GM10847 (cell line): Measurements from ENCODE around the gene IL36A.

ENCODE experiments used
- POLR2A ChIP-seq: IDR thresholded peaks from 2 replicates; pipeline ENCODE4 v1.6.1; 2011; ENCODE audit not compliant: insufficient read length; ENCODE audit errors: extremely low read depth

Gene IL36A, protein sequence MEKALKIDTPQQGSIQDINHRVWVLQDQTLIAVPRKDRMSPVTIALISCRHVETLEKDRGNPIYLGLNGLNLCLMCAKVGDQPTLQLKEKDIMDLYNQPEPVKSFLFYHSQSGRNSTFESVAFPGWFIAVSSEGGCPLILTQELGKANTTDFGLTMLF

GRCh38 chr2:113005030-113005509 lies at the start of gene IL36A:
Gene IL36A, plus strand, starts transcription at chr2:113005459. Its CDS starts 413 bp downstream, at chr2:113005872.
- no peak for TF ChIP-seq POLR2A

GRCh38 chr2:112957511-112957910 lies 47.7 kb upstream of the IL36A start:
- TF ChIP-seq POLR2A, result no peak

DNA sequence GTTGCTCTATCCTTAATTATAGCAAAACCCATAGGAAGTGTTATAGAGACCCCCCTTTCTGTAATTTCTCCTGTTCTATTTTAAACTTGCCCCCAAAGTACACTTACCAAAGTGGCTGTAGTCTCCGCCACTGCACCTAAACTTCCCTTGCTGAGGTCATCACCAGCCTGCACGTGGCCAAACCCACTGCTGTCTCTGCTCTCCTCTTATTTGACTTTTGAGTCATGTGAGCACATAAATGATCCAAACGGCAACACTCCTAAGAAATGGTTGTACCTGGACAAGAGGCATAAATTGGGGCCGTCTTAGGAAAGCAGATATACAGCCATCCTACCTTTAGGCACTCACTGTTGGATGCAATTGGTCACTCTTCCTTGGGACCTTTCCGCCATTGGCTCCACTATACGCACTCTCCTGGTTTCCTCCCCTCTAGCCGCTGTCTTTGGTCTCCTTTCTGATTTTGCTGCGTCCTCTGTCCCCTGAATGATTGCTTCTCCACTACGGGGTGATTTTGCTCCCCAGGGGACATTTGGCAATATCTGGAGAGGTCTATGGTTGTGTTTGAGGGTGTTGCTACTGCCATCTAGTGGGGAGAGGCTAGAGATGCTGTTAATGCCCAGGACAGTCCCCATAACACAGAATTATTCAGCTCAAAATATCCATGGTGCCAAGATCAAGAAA lies 46.7 kb upstream of the IL36A start:
- no peak for TF ChIP-seq POLR2A

- TF ChIP-seq POLR2A, result no peak
Measured at GRCh38 chr2:112959109-112959812, 46.0 kb upstream of the IL36A start.

DNA sequence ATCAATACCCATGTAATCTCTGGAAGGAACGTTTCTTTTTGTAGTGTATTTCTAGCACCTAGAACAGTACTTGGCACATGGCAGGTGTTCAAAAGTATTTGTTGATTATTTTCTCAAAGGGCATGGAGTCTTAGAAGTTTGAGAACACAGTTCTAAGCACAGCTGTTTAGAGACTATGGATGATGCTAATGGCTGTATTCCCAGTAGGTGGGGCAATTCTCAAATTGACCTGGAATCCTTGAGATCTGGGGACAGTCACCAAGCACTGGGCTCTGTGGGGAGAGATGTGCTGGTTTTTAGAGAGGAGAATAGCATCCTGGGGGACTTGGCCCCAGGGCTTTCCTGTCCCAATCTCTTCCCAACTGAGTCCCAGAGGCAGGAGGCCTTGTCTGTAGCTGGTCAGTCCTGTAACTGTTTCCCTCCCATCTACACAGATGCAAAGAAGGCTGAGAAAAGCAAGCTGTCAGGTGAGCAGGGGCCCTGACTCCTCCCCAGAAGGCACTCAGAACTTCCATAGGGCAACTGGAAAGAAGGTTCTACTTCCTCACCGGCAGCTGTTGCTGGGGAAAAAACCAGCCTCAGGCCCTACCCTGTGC lies 44.9 kb upstream of the IL36A start:
- TF ChIP-seq POLR2A, result no peak

GRCh38 chr2:112962308-112963175 lies 42.7 kb upstream of the IL36A start:
- no peak for TF ChIP-seq POLR2A

DNA sequence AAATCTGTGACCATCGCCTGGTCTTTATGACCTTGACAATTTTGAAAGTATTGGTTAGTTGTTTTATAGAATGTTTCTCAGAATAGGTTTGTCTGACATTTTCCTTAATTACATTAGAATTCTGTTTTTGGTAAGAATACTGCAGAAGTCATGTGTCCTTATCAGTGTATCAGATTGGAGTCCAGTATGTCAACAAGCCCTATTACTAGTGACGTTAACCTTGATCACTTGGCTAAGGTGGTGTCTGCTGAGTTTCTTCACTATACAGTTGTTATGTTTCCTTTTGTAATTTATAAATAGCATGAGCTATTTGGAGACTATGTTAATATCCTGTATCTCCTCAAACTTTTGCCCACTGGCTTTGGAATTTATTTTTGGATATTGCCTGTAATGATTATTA lies 38.2 kb upstream of the IL36A start:
- no peak for TF ChIP-seq POLR2A

GRCh38 chr2:112972423-112973086 lies 32.7 kb upstream of the IL36A start:
- TF ChIP-seq POLR2A, result no peak

DNA sequence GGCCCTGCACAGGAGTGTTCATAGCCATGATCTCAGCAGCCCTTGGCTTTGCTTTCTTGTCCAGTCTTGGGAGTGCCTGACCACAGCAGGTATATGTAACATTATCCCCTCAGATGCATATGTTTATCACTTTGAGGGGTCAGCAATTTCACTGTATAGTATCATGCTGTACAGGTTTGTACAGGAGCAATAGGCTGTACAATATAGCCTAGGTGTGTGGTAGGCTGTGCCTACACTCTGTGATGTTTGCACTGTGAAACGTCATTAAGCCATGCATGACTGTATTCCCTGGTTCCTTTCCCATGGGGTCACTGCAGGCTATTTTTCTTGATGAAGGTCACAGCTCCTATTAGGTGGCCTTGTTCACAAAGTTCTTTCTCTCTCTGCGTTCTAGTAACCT lies 32.1 kb upstream of the IL36A start:
- TF ChIP-seq POLR2A, result no peak

- TF ChIP-seq POLR2A, result no peak
Measured at GRCh38 chr2:112977559-112978056, 27.7 kb upstream of the IL36A start, which contains the start of gene IL36G. Gene IL36G, plus strand, starts transcription at chr2:112978006. Its CDS starts 633 bp downstream, at chr2:112978639.

- no peak for TF ChIP-seq POLR2A
Measured at GRCh38 chr2:112979731-112980130, 25.5 kb upstream of the IL36A start.

DNA sequence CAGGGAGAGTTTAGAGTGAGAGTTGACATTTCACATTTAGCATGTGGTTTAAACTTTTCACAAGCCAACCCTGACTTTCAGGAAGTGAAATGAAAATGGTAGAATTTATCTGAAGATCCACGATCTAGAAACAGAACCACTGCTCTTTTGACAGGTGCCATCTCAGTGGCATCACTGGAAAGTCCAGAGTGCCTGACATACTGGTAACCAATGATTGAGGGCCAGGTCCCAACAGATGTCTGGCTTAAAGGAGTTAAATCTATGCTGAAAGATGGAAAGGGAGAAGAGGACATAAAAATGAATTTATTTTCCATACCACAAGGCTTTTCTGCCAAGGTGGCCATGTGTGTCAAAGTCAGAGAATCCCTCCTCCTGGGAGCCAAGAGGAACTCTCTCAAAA lies 24.7 kb upstream of the IL36A start:
- TF ChIP-seq POLR2A, result no peak

DNA sequence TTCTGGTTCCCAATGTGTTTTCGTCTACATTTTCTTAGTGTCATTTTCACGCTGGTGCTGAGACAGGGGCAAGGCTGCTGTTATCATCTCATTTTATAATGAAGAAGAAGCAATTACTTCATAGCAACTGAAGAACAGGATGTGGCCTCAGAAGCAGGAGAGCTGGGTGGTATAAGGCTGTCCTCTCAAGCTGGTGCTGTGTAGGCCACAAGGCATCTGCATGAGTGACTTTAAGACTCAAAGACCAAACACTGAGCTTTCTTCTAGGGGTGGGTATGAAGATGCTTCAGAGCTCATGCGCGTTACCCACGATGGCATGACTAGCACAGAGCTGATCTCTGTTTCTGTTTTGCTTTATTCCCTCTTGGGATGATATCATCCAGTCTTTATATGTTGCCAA lies 20.2 kb upstream of the IL36A start:
- no peak for TF ChIP-seq POLR2A

- no peak for TF ChIP-seq POLR2A
Measured at GRCh38 chr2:112989611-112990010, 15.6 kb upstream of the IL36A start.
